ENCODE results near the gene CTSW. TPM values are rescaled to one million over a fixed set of nuclear protein-coding genes. Genes with fewer than 3 reads are reported as not detected.

CTSW gene
- total RNA-seq, 2 donors from 2014 or later, result 0.33 to 0.78 TPM

GRCh38 chr11:65907878-65908277 is 28.2 kb downstream of the CTSW start:
- Histone ChIP-seq H3K4me1 (no peaks in the 10 kb centered on the region), H3K9me3 (no peaks in the 10 kb centered on the region), H3K36me3 (replicated peaks in 1 of 2; ENCODE audit: insufficient read depth in 1 of 2, low read depth in 2 of 2) (no peaks in the 10 kb centered on the region), H3K27me3 (no peaks in the 10 kb centered on the region), H3K4me3 (no peak overlapping the region), H3K27ac (no peak overlapping the region)
- ATAC-seq (no peak), DNase-seq (no peak)
- WGBS, 2 donors, result 76 to 84% methylated on average over 6 of the region's 6 CpGs
- intact Hi-C loops (cut with DNase I), result no loop called here
- TF ChIP-seq POLR2A (IDR thresholded peaks at IDR 0.05), result no peak
- no peak for TF ChIP-seq CTCF (IDR thresholded peaks at IDR 0.05)

GRCh38 chr11:65911682-65912568 is 32.3 kb downstream of the CTSW start:
- Histone ChIP-seq H3K36me3 (replicated peaks in 1 of 2; ENCODE audit: insufficient read depth in 1 of 2, low read depth in 2 of 2) (no peaks in the 10 kb centered on the region), H3K4me1 (peaks cover 21% of the 10 kb centered on the region), H3K9me3 (no peaks in the 10 kb centered on the region), H3K27ac (no peak overlapping the region), H3K27me3 (no peaks in the 10 kb centered on the region), H3K4me3 (no peak overlapping the region)
- 15 to 21% methylated on average over 12 to 14 of the region's 14 CpGs for WGBS, 2 donors
- DNase-seq (peak in 2 of 4 donors; percentile 20 to 31), ATAC-seq (peak; percentile 21)
- TF ChIP-seq CTCF (IDR thresholded peaks at IDR 0.05), result peak in 4 of 7 experiments; percentile 17 to 31 (median 19)
- TF ChIP-seq POLR2A (IDR thresholded peaks at IDR 0.05), result no peak
- intact Hi-C loops (cut with DNase I), result no loop called here

- DNase-seq (no peak), ATAC-seq (no peak)
- H3K27me3 ChIP-seq, result no peaks in the 10 kb centered on the region
- no peak overlapping the region for H3K27ac ChIP-seq
- peaks cover 30% of the 10 kb centered on the region for H3K4me1 ChIP-seq
- no peak overlapping the region for H3K4me3 ChIP-seq
- 68 to 82% methylated on average over 2 to 4 of the region's 4 CpGs for WGBS, 2 donors
- TF ChIP-seq CTCF (IDR thresholded peaks at IDR 0.05) (no peak), POLR2A (IDR thresholded peaks at IDR 0.05) (no peak)
- no peaks in the 10 kb centered on the region for H3K9me3 ChIP-seq
- intact Hi-C loops (cut with DNase I), result no loop called here
- H3K36me3 ChIP-seq (replicated peaks in 1 of 2; ENCODE audit: insufficient read depth in 1 of 2, low read depth in 2 of 2), result no peaks in the 10 kb centered on the region
Observed at GRCh38 chr11:65912845-65913244, 33.2 kb downstream of the CTSW start.

GRCh38 chr11:65915101-65915820 is 35.6 kb downstream of the CTSW start:
- Histone ChIP-seq H3K4me3 (no peak overlapping the region), H3K36me3 (replicated peaks in 1 of 2; ENCODE audit: insufficient read depth in 1 of 2, low read depth in 2 of 2) (no peaks in the 10 kb centered on the region), H3K27me3 (no peaks in the 10 kb centered on the region), H3K9me3 (no peaks in the 10 kb centered on the region), H3K27ac (peak overlapping the region; percentile 25 to 62 (median 48)), H3K4me1 (peaks cover 40% of the 10 kb centered on the region)
- 55 to 77% methylated on average over 8 to 10 of the region's 10 CpGs for WGBS, 2 donors
- no peak for ATAC-seq
- TF ChIP-seq POLR2A (IDR thresholded peaks at IDR 0.05), result no peak
- TF ChIP-seq CTCF (IDR thresholded peaks at IDR 0.05), result no peak
- no peak for DNase-seq
- intact Hi-C loops (cut with DNase I), result no loop called here
